IPS DF 4.7 (cell line): ENCODE results near the gene PACS1.

Experiments used
- DNase-seq: peaks from one replicate; pipeline ENCODE4 v3.0.0-alpha.2; 2013; ENCODE audit warnings: low spot score; ENCODE audit errors: extremely low read depth

Gene PACS1

GRCh38 chr11:66222358-66223149, 152.5 kb downstream of the PACS1 start:
- peak; percentile 91 for DNase-seq

GRCh38 chr11:66224226-66224855, 154.3 kb downstream of the PACS1 start:
- DNase-seq = no peak

- no peak for DNase-seq
Measured at GRCh38 chr11:66225066-66225465, 155.0 kb downstream of the PACS1 start.

GRCh38 chr11:66226101-66226500, 156.0 kb downstream of the PACS1 start:
- no peak for DNase-seq

GRCh38 chr11:66227700-66228099, 157.6 kb downstream of the PACS1 start:
- no peak for DNase-seq

- no peak for DNase-seq
Measured at GRCh38 chr11:66228521-66228920, 158.4 kb downstream of the PACS1 start.

GRCh38 chr11:66230156-66230555, 160.1 kb downstream of the PACS1 start:
- DNase-seq = no peak

- no peak for DNase-seq
Measured at GRCh38 chr11:66230978-66231377, 160.9 kb downstream of the PACS1 start.

GRCh38 chr11:66231561-66231960, 161.5 kb downstream of the PACS1 start:
- DNase-seq = no peak

GRCh38 chr11:66232769-66233168, 162.7 kb downstream of the PACS1 start:
- DNase-seq = no peak

- no peak for DNase-seq
Measured at GRCh38 chr11:66233301-66233700, 163.2 kb downstream of the PACS1 start.

- DNase-seq = no peak
Measured at GRCh38 chr11:66235141-66235540, 165.1 kb downstream of the PACS1 start.

GRCh38 chr11:66237867-66238266, 167.8 kb downstream of the PACS1 start:
- DNase-seq = no peak

- no peak for DNase-seq
Measured at GRCh38 chr11:66238786-66239413, 168.8 kb downstream of the PACS1 start.

- DNase-seq = no peak
Measured at GRCh38 chr11:66239511-66239910, 169.4 kb downstream of the PACS1 start.

- DNase-seq = no peak
Measured at GRCh38 chr11:66239998-66240780, 170.1 kb downstream of the PACS1 start.

GRCh38 chr11:66240781-66241136, 170.7 kb downstream of the PACS1 start:
- no peak for DNase-seq

- DNase-seq = no peak
Measured at GRCh38 chr11:66242095-66242765, 172.2 kb downstream of the PACS1 start.

GRCh38 chr11:66243782-66244535, 173.9 kb downstream of the PACS1 start:
- DNase-seq = no peak

GRCh38 chr11:66247295-66247694, 177.2 kb downstream of the PACS1 start:
- DNase-seq = no peak

- no peak for DNase-seq
Measured at GRCh38 chr11:66247801-66248200, 177.7 kb downstream of the PACS1 start.
